Mesenchymal stem cell (in vitro differentiated cells and primary cell): ENCODE results near the gene CDAN1.
"Not testable (repeated sequence)": the region's sequence is repeated elsewhere in the genome, so short reads cannot be mapped to it uniquely, and the experiment has no call there.

ENCODE experiments used
- DNase-seq: peaks from one replicate; pipeline ENCODE4 v3.0.0-alpha.2; 2013
- H2AFZ ChIP-seq: one replicate; pipeline ENCODE4 v1.6.1; 2013; ENCODE audit warnings: low read depth, mild to moderate bottlenecking, control low read depth, inconsistent platforms, low read length, moderate library complexity
- H2AK5ac ChIP-seq: 2 replicates; pipeline ENCODE4 v1.6.1; 2013; ENCODE audit warnings: low read length, moderate library complexity, mild to moderate bottlenecking, inconsistent platforms; ENCODE audit not compliant: severe bottlenecking
- H2BK120ac ChIP-seq: one replicate; pipeline ENCODE4 v1.6.1; 2013; ENCODE audit warnings: low read depth, mild to moderate bottlenecking, inconsistent platforms, low read length, moderate library complexity
- H2BK12ac ChIP-seq, 2 experiments: one replicate each; pipeline ENCODE4 v1.6.1; 2013; ENCODE audit warnings: inconsistent platforms in 2 of 2, low read length in 2 of 2, mild to moderate bottlenecking in 2 of 2, moderate library complexity in 2 of 2, control low read depth in 1 of 2
- H2BK15ac ChIP-seq: one replicate; pipeline ENCODE4 v1.6.1; 2013; ENCODE audit warnings: mild to moderate bottlenecking, low read depth, inconsistent platforms; ENCODE audit not compliant: poor library complexity, severe bottlenecking
- H2BK5ac ChIP-seq: 2 replicates; pipeline ENCODE4 v1.6.1; 2013; ENCODE audit warnings: low read depth, mild to moderate bottlenecking, low read length, control low read depth, inconsistent platforms; ENCODE audit not compliant: poor library complexity, severe bottlenecking
- H3K14ac ChIP-seq, 2 experiments: one replicate each; pipeline ENCODE4 v1.6.1; 2013; ENCODE audit warnings: inconsistent platforms in 2 of 2, low read length in 2 of 2, control low read depth in 1 of 2, mild to moderate bottlenecking in 1 of 2, moderate library complexity in 1 of 2
- H3K18ac ChIP-seq, 2 experiments: one replicate each; pipeline ENCODE4 v1.6.1; 2013; ENCODE audit warnings: inconsistent platforms in 2 of 2, low read length in 2 of 2, control low read depth in 1 of 2, low read depth in 1 of 2, mild to moderate bottlenecking in 1 of 2
- H3K23ac ChIP-seq, 2 experiments: one replicate each; pipeline ENCODE4 v1.6.1; 2013; ENCODE audit warnings: inconsistent platforms in 2 of 2, low read length in 2 of 2, mild to moderate bottlenecking in 2 of 2, moderate library complexity in 2 of 2, control low read depth in 1 of 2
- H3K27ac ChIP-seq: 2 replicates; pipeline ENCODE4 v1.5.1; 2013; ENCODE audit warnings: mild to moderate bottlenecking, moderate library complexity, low read length, control low read depth, inconsistent platforms; ENCODE audit not compliant: poor library complexity, severe bottlenecking
- H3K27me3 ChIP-seq, 2 experiments: 2 replicates each; pipeline versions ENCODE4 v1.6.1 to v1.7.0; 2013; ENCODE audit warnings: low read length in 2 of 2, mild to moderate bottlenecking in 2 of 2, moderate library complexity in 2 of 2, control low read depth in 1 of 2, inconsistent platforms in 1 of 2; ENCODE audit not compliant: control insufficient read depth in 1 of 2, insufficient read depth in 1 of 2
- H3K36me3 ChIP-seq, 2 experiments: 2 replicates each; pipeline versions ENCODE4 v1.6.1 to v1.7.0; 2013; ENCODE audit warnings: low read length in 2 of 2, control low read depth in 1 of 2, inconsistent platforms in 1 of 2, low read depth in 1 of 2, mild to moderate bottlenecking in 1 of 2; ENCODE audit not compliant: insufficient read depth in 2 of 2, control insufficient read depth in 1 of 2
- H3K4ac ChIP-seq, 2 experiments: one replicate each; pipeline ENCODE4 v1.6.1; 2013; ENCODE audit warnings: inconsistent platforms in 2 of 2, low read length in 2 of 2, mild to moderate bottlenecking in 2 of 2, moderate library complexity in 2 of 2, control low read depth in 1 of 2, low read depth in 1 of 2
- H3K4me1 ChIP-seq: 2 replicates; pipeline ENCODE4 v1.6.1; 2013; ENCODE audit warnings: low read depth, low read length, control low read depth; ENCODE audit not compliant: control insufficient read depth, insufficient read depth
- H3K4me2 ChIP-seq: 2 replicates; pipeline ENCODE4 v1.6.1; 2013; ENCODE audit warnings: low read length, mild to moderate bottlenecking, inconsistent platforms; ENCODE audit not compliant: poor library complexity, severe bottlenecking
- H3K4me3 ChIP-seq, 2 experiments: 2 replicates each; pipeline versions ENCODE4 v1.5.1 to v1.7.0; 2013; ENCODE audit warnings: low read length in 2 of 2, mild to moderate bottlenecking in 2 of 2, control low read depth in 1 of 2, low read depth in 1 of 2; ENCODE audit not compliant: insufficient read depth in 1 of 2
- H3K79me1 ChIP-seq: replicated peaks from 2 replicates; pipeline ENCODE4 v1.6.1; 2013; ENCODE audit warnings: mild to moderate bottlenecking, control low read depth, low read length, inconsistent platforms; ENCODE audit not compliant: poor library complexity, severe bottlenecking
- H3K9ac ChIP-seq: 2 replicates; pipeline ENCODE4 v1.7.0; 2013; ENCODE audit warnings: mild to moderate bottlenecking, low read length, moderate library complexity
- H3K9me3 ChIP-seq: 2 replicates; pipeline ENCODE4 v1.7.0; 2013; ENCODE audit warnings: mild to moderate bottlenecking, low read length; ENCODE audit not compliant: control insufficient read depth
- H4K8ac ChIP-seq: one replicate; pipeline ENCODE4 v1.6.1; 2013; ENCODE audit warnings: inconsistent platforms, mild to moderate bottlenecking, low read length, moderate library complexity
- H4K91ac ChIP-seq: one replicate; pipeline ENCODE4 v1.6.1; 2013; ENCODE audit warnings: mild to moderate bottlenecking, low read length, inconsistent platforms
- WGBS: methylation state at CpG from one replicate; pipeline ENCODE4 v1.1.7; 2013; ENCODE audit warnings: mixed read lengths; 5-methylcytosine and 5-hydroxymethylcytosine counted together

The CDAN1 gene

GRCh38 chr15:42681119-42681518 lies 55.8 kb downstream of the CDAN1 start:
- no peak overlapping the region for H3K4ac ChIP-seq
- H2AFZ ChIP-seq = no peak overlapping the region
- H3K4me2 ChIP-seq = no peak overlapping the region
- no peaks in the 10 kb centered on the region for H3K27me3 ChIP-seq
- H3K9me3 ChIP-seq = no peaks in the 10 kb centered on the region
- no peak overlapping the region for H2BK5ac ChIP-seq
- no peak overlapping the region for H3K4me3 ChIP-seq
- no peak overlapping the region for H3K18ac ChIP-seq
- H4K91ac ChIP-seq = no peak overlapping the region
- WGBS = 98% methylated on average over 6 of the region's 6 CpGs
- H3K4me1 ChIP-seq = no peaks in the 10 kb centered on the region
- no peak overlapping the region for H3K27ac ChIP-seq
- DNase-seq = no peak
- no peak overlapping the region for H3K23ac ChIP-seq
- H4K8ac ChIP-seq = no peak overlapping the region
- no peak overlapping the region for H2BK120ac ChIP-seq
- no peak overlapping the region for H2AK5ac ChIP-seq
- no peak overlapping the region for H3K14ac ChIP-seq
- H3K79me1 ChIP-seq = no peaks in the 10 kb centered on the region
- H3K9ac ChIP-seq = no peak overlapping the region
- H3K36me3 ChIP-seq = peaks cover 57 to 91% of the 10 kb centered on the region in 2 experiments
- H2BK15ac ChIP-seq = no peak overlapping the region
- no peak overlapping the region for H2BK12ac ChIP-seq

GRCh38 chr15:42680142-42680482 lies 56.8 kb downstream of the CDAN1 start:
- 97% methylated on average over 4 of the region's 5 CpGs for WGBS
- not testable (repeated sequence) for H3K14ac ChIP-seq, H4K8ac ChIP-seq, H2BK5ac ChIP-seq, H3K27me3 ChIP-seq, H2BK120ac ChIP-seq, DNase-seq, H2AK5ac ChIP-seq, H2AFZ ChIP-seq, H3K9ac ChIP-seq, H3K18ac ChIP-seq, H3K9me3 ChIP-seq, H3K4me2 ChIP-seq, H3K79me1 ChIP-seq, H3K23ac ChIP-seq, H3K27ac ChIP-seq, H2BK15ac ChIP-seq, H2BK12ac ChIP-seq, H4K91ac ChIP-seq, H3K4ac ChIP-seq, H3K4me3 ChIP-seq, H3K4me1 ChIP-seq
- H3K36me3 ChIP-seq = peaks cover 53 to 91% of the 10 kb centered on the region in 2 experiments

- no peak overlapping the region for H3K14ac ChIP-seq
- WGBS = 94% methylated on average over 5 of the region's 7 CpGs
- H2BK5ac ChIP-seq = no peak overlapping the region
- no peak overlapping the region for H2BK120ac ChIP-seq
- no peaks in the 10 kb centered on the region for H3K9me3 ChIP-seq
- peaks cover 52 to 91% of the 10 kb centered on the region in 2 experiments for H3K36me3 ChIP-seq
- no peak overlapping the region for H4K91ac ChIP-seq
- H2AFZ ChIP-seq = no peak overlapping the region
- H3K79me1 ChIP-seq = no peaks in the 10 kb centered on the region
- H3K18ac ChIP-seq = no peak overlapping the region
- no peak overlapping the region for H2BK15ac ChIP-seq
- H3K4me2 ChIP-seq = no peak overlapping the region
- no peak overlapping the region for H2AK5ac ChIP-seq
- no peak overlapping the region for H3K9ac ChIP-seq
- H3K27me3 ChIP-seq = no peaks in the 10 kb centered on the region
- no peak overlapping the region for H3K27ac ChIP-seq
- H4K8ac ChIP-seq = no peak overlapping the region
- no peak overlapping the region for H2BK12ac ChIP-seq
- no peak overlapping the region for H3K23ac ChIP-seq
- H3K4me3 ChIP-seq = no peak overlapping the region
- no peak for DNase-seq
- no peaks in the 10 kb centered on the region for H3K4me1 ChIP-seq
- no peak overlapping the region for H3K4ac ChIP-seq
Measured at GRCh38 chr15:42679285-42680141, 57.4 kb downstream of the CDAN1 start.

GRCh38 chr15:42675021-42675420 lies 61.9 kb downstream of the CDAN1 start:
- WGBS = 100% methylated on average over 1 of the region's 1 CpG
- H3K4me1 ChIP-seq = peaks cover 1% of the 10 kb centered on the region

More at GRCh38 chr15:42675021-42675420, 61.9 kb downstream of the CDAN1 start:
- Histone ChIP-seq H3K4me3 (no peak overlapping the region), H4K8ac (no peak overlapping the region), H3K36me3 (peaks cover 34 to 67% of the 10 kb centered on the region in 2 experiments), H3K4ac (no peak overlapping the region), H3K18ac (no peak overlapping the region), H3K9me3 (no peaks in the 10 kb centered on the region), H2BK120ac (no peak overlapping the region), H2BK15ac (no peak overlapping the region), H3K27ac (no peak overlapping the region), H3K9ac (no peak overlapping the region), H3K4me2 (no peak overlapping the region), H3K23ac (no peak overlapping the region), H3K27me3 (no peaks in the 10 kb centered on the region), H2AK5ac (no peak overlapping the region), H3K14ac (no peak overlapping the region), H2BK12ac (no peak overlapping the region), H2AFZ (no peak overlapping the region), H2BK5ac (no peak overlapping the region), H4K91ac (no peak overlapping the region), H3K79me1 (no peaks in the 10 kb centered on the region)
- no peak for DNase-seq
